Sigmoid colon (tissue), 4 donors: ENCODE data around the gene SLC39A6.

ENCODE experiments used
- CTCF ChIP-seq, 4 experiments: fragments of 450-650 bp in 3 of 4; fragments of 200-600 bp in 1 of 4; IDR thresholded peaks; one replicate each; pipeline ENCODE4 v1.5.1; 2016 to 2019; ENCODE audit warnings: antibody characterized with exemption in 4 of 4, mild to moderate bottlenecking in 3 of 4, moderate library complexity in 2 of 4
- EP300 ChIP-seq, 4 donors: sonication (generic); formaldehyde crosslinking; IDR thresholded peaks; one replicate each; pipeline ENCODE4 v1.6.1; 2017; ENCODE audit warnings: antibody characterized with exemption in 4 of 4
- POLR2A ChIP-seq, 2 donors: fragments of 450-650 bp; IDR thresholded peaks; one replicate each; pipeline ENCODE4 v1.6.1; 2016; ENCODE audit warnings: antibody characterized with exemption in 2 of 2, mild to moderate bottlenecking in 2 of 2, moderate library complexity in 2 of 2
- POLR2AphosphoS5 ChIP-seq, 4 donors: sonication (generic); formaldehyde crosslinking; IDR thresholded peaks; one replicate each; pipeline ENCODE4 v1.6.1; 2017; ENCODE audit warnings: antibody characterized with exemption in 4 of 4

GRCh38 chr18:36153771-36154170 lies 24.6 kb upstream of the SLC39A6 start:
- TF ChIP-seq CTCF (IDR thresholded peaks at IDR 0.05): no peak
- TF ChIP-seq POLR2AphosphoS5 (IDR thresholded peaks at IDR 0.05): no peak
- TF ChIP-seq POLR2A (IDR thresholded peaks at IDR 0.05): no peak
- TF ChIP-seq EP300 (IDR thresholded peaks at IDR 0.05): no peak
